IPS DF 6.9 (cell line): ENCODE measurements around the gene BCLAF1.

Source experiments
- DNase-seq: peaks from one replicate; pipeline ENCODE4 v3.0.0-alpha.2; 2013; ENCODE audit warnings: low read depth, low spot score
- H3K27ac ChIP-seq: one replicate; pipeline ENCODE4 v1.5.1; 2013; ENCODE audit warnings: low read length, control low read depth
- H3K27me3 ChIP-seq: 2 replicates; pipeline ENCODE4 v1.6.1; 2013; ENCODE audit warnings: mild to moderate bottlenecking, low read length; ENCODE audit not compliant: control insufficient read depth, insufficient read depth
- H3K36me3 ChIP-seq: 2 replicates; pipeline ENCODE4 v1.6.1; 2013; ENCODE audit warnings: low read length; ENCODE audit not compliant: control insufficient read depth, insufficient read depth
- H3K4me1 ChIP-seq: 2 replicates; pipeline ENCODE4 v1.6.1; 2013; ENCODE audit warnings: low read length; ENCODE audit not compliant: control insufficient read depth, insufficient read depth
- H3K4me3 ChIP-seq: 2 replicates; pipeline ENCODE4 v1.5.1; 2013; ENCODE audit warnings: mild to moderate bottlenecking, low read length
- H3K9me3 ChIP-seq: 2 replicates; pipeline ENCODE4 v1.6.1; 2013; ENCODE audit warnings: low read length, inconsistent platforms; ENCODE audit not compliant: control insufficient read depth, insufficient read depth
- WGBS: extraction: QIAGEN DNeasy Blood & Tissue Kit; methylation state at CpG from one replicate; pipeline ENCODE4 v1.1.7; 2013; ENCODE audit warnings: mixed read lengths, missing lambda C conversion rate; ENCODE audit not compliant: insufficient read length, insufficient coverage; 5-methylcytosine and 5-hydroxymethylcytosine counted together

Gene BCLAF1

DNA sequence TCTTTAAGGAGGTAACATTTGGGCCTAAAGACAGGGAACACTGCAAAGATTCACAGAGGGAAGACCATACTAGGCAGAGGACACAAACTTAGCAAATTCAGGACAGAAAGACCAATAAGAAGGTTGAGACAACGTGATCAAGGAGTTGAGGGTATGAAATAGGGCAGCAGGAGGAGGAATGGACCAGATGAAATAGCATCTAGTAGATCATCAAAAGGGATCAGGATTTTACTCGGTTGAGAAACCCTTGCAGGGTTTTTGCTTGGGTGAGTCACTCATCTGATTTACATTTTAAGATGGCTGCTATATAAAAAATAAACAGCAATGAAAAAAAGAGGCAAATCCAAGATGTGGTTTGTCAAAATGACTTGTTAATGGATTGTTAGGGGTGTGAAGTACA, 4.7 kb downstream of the BCLAF1 start:
- H3K4me1 ChIP-seq: peaks cover 1% of the 10 kb centered on the region; the same call in 1 of the 2 replicates
- H3K36me3 ChIP-seq: 0 out of 2 replicates have a peak, but pooled peaks cover 1% of the 10 kb centered on the region
- H3K4me3 ChIP-seq: no peak overlapping the region
- DNase-seq: no peak
- no peak overlapping the region for H3K27ac ChIP-seq
- H3K9me3 ChIP-seq: no peaks in the 10 kb centered on the region
- no peaks in the 10 kb centered on the region for H3K27me3 ChIP-seq
- WGBS: no CpG with 5 or more reads among the region's 2 CpGs

DNA sequence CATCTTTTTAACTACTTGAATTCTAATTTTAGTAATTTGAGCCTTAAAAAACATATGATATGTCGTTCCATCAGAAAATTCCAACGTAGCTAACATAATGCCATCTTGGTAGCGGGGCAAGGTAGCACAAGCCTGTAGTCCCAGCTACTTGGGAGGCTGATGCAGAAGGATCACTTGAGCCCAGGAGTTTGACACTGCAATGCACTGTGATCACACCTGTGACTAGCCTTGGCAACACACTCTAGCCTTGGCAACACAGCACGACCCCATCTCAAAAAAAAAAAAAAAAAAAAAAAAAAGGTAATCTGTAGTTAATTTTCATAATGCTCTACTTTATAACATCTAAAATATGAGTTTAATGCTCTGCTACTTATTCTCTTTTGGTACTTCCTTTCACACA, 6.7 kb downstream of the BCLAF1 start:
- DNase-seq: no peak
- no CpG with 5 or more reads among the region's 4 CpGs for WGBS
- no peak overlapping the region for H3K4me3 ChIP-seq
- peaks cover 1% of the 10 kb centered on the region; the same call in 1 of the 2 replicates for H3K4me1 ChIP-seq
- H3K27ac ChIP-seq: no peak overlapping the region
- no peaks in the 10 kb centered on the region for H3K9me3 ChIP-seq
- H3K36me3 ChIP-seq: 0 out of 2 replicates have a peak, but pooled peaks cover 2% of the 10 kb centered on the region
- no peaks in the 10 kb centered on the region for H3K27me3 ChIP-seq

DNA sequence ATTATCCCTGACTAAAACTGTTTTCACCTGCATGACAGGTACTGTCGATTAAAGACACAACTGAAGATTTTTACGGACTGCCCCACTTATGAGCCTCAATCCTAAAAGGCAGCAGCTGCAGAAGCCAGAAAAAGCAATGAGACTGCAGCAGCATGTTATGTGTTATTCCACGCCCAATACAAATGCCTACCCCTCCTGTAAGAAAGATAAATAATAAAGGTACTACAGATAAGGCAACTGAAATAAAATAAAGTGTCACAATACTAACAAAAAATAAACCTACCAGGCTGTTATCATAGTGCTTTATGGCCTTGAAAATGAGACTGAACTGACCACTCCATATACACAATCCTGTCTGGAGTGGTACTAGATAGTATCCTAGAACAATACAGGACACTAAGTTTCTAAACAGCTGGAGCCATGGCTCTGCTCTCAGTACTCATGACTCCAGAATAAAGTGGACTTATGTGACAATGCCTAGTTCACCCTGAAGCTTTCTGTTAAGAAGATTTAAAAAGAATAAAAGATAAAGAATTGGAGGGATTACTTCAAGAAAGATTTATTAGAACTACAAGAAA, 9.5 kb downstream of the BCLAF1 start:
- no peak overlapping the region for H3K4me3 ChIP-seq
- peaks cover 1% of the 10 kb centered on the region; the same call in 1 of the 2 replicates for H3K4me1 ChIP-seq
- H3K27me3 ChIP-seq: no peaks in the 10 kb centered on the region
- no peak for DNase-seq
- H3K36me3 ChIP-seq: 0 out of 2 replicates have a peak, but pooled peaks cover 2% of the 10 kb centered on the region
- no peaks in the 10 kb centered on the region for H3K9me3 ChIP-seq
- H3K27ac ChIP-seq: no peak overlapping the region
- no CpG with 5 or more reads among the region's 3 CpGs for WGBS

DNA sequence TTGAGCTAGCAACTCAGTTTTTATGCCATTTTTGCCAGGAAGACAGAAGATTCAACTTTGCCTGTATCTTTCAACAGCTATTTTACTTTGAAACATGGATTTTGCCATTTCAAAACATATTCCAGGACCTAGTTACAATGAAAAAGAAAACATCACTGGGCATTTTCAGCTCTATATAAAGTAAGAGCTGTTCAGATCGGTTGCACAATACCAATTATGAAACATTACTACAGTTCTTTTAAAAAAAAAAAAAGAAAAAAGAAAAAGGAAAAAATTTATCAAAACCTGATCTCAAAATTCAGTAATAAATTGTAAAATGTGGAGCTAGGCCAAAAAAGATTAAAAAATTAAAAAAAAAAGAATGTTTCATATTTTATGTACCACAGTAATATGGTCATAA, 15.6 kb downstream of the BCLAF1 start:
- Histone ChIP-seq H3K4me3 (no peak overlapping the region), H3K4me1 (no peaks in the 10 kb centered on the region), H3K9me3 (no peaks in the 10 kb centered on the region), H3K36me3 (peaks cover 11% of the 10 kb centered on the region; the same call in 1 of the 2 replicates), H3K27me3 (no peaks in the 10 kb centered on the region), H3K27ac (no peak overlapping the region)
- no CpG with 5 or more reads among the region's 1 CpG for WGBS
- DNase-seq: no peak

DNA sequence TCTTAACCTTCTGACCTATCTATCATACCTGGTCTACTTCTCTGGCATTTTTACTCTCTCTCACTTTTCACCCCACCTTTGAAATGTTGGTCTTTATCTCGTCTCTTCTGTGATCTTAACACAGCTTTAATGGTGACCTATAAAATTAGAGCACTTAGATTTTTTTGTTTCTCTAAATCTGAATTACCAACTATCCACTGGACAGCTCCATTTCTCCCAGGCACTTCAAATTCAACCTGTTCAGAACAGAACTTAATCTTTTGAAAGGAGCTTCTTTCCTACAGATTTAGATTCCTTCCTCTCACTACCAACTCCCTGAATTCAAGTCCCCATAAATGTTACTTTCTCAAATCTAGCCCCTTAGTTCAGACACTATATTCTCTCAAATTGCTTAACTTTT, 24.5 kb downstream of the BCLAF1 start:
- no CpG with 5 or more reads among the region's 1 CpG for WGBS
- Histone ChIP-seq H3K36me3 (peaks cover 5% of the 10 kb centered on the region; the same call in 1 of the 2 replicates), H3K27me3 (no peaks in the 10 kb centered on the region), H3K4me3 (no peak overlapping the region), H3K4me1 (no peaks in the 10 kb centered on the region), H3K9me3 (no peaks in the 10 kb centered on the region), H3K27ac (no peak overlapping the region)
- no peak for DNase-seq

DNA sequence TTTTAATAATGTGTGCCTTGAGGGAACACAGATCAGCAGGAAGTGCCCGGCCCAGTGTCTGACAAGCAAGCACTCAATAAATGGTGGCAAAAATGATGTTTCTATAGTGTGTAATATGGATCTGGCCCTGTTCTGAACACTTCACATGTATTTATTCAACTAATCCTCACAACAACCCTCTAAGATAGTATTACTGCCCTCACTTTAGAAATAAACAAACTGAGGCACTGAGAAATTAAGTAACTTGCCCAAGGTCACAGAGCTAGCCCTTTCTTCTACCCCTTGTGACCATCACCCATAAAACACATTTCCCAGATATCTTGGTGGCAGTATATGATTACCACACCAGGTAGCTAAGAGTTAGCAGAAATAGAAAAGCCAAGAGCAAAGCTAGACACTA, 26.7 kb downstream of the BCLAF1 start:
- no peaks in the 10 kb centered on the region for H3K4me1 ChIP-seq
- H3K4me3 ChIP-seq: no peak overlapping the region
- no CpG with 5 or more reads among the region's 1 CpG for WGBS
- no peak for DNase-seq
- H3K9me3 ChIP-seq: no peaks in the 10 kb centered on the region
- H3K36me3 ChIP-seq: peaks cover 2% of the 10 kb centered on the region; the same call in 1 of the 2 replicates
- no peak overlapping the region for H3K27ac ChIP-seq
- H3K27me3 ChIP-seq: no peaks in the 10 kb centered on the region

DNA sequence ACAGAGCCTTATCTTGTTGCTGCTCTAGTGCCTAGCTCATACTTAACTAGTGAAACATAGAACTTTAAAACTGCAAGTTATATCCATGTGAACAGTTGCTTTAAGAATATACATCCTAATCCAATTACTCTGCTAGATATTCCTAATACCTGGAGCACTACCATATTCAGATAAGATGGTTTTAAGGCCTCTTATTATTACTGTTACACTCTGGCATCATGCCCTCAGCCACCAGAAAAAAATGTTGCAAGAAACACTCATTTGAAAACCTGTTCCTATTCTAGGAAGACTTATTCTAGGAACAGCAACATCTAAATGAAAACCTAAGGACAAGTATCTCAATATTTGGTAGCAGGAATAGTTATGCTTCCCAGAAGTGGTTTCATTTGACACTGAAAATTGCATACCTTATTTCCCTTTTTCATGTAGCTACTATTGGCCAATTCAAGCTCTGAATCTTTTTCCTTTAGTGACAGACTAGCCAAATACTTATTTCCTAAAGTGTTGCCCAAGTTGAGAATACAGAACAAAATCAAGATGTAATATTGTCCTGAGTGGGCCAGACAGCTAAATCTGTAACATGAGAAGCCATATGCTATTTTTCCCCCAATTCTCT, 34.7 kb downstream of the BCLAF1 start:
- no peak for DNase-seq
- no peak overlapping the region for H3K4me3 ChIP-seq
- H3K27ac ChIP-seq: no peak overlapping the region
- no peaks in the 10 kb centered on the region for H3K27me3 ChIP-seq
- H3K4me1 ChIP-seq: no peaks in the 10 kb centered on the region
- H3K9me3 ChIP-seq: no peaks in the 10 kb centered on the region
- H3K36me3 ChIP-seq: no peaks in the 10 kb centered on the region; the same call in 1 of the 2 replicates

DNA sequence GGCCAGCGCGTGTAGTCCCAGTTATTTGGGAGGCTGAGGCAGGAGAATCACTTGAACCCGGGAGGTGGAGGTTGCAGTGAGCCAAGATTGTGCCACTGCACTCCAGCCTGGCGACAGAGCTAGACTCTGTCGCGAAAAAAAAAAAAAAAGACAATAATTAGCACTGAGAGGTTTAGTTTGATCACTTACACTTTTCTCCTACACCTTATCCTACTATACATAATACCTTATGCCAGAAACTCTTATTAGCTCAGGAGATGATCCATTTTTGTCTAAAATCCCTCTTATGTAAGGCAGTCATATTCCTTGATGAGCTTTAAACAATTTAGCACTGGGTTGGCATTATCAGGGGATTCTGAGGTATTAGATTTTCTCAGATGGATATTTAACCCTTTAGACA, 35.9 kb downstream of the BCLAF1 start:
- Histone ChIP-seq H3K9me3 (no peaks in the 10 kb centered on the region), H3K4me3 (no peak overlapping the region), H3K4me1 (no peaks in the 10 kb centered on the region), H3K27me3 (no peaks in the 10 kb centered on the region), H3K27ac (no peak overlapping the region), H3K36me3 (no peaks in the 10 kb centered on the region; the same call in 1 of the 2 replicates)
- DNase-seq: no peak
- WGBS: no CpG with 5 or more reads among the region's 6 CpGs

DNA sequence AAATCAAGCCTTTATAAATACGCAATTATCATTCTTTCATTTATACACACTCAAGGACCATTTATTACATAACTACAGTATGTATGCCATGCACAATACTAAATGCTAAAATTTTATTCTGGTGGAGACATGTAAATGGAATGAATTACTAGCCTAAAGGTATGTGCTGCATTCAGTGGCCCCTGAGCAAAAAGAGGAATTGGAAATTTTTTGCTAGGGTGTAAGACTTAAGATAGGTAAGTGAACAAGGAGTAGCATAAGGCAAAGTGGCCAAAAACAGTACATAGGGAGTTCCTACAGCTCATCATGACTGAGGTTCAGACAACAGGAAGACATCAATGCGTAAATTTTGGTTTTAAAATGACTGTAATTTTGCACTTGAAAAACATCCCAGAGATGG, 37.2 kb downstream of the BCLAF1 start:
- DNase-seq: no peak
- H3K27ac ChIP-seq: no peak overlapping the region
- H3K4me3 ChIP-seq: no peak overlapping the region
- H3K36me3 ChIP-seq: no peaks in the 10 kb centered on the region
- H3K4me1 ChIP-seq: no peaks in the 10 kb centered on the region
- H3K9me3 ChIP-seq: no peaks in the 10 kb centered on the region
- no peaks in the 10 kb centered on the region for H3K27me3 ChIP-seq
- 100% methylated on average over 1 of the region's 2 CpGs for WGBS

DNA sequence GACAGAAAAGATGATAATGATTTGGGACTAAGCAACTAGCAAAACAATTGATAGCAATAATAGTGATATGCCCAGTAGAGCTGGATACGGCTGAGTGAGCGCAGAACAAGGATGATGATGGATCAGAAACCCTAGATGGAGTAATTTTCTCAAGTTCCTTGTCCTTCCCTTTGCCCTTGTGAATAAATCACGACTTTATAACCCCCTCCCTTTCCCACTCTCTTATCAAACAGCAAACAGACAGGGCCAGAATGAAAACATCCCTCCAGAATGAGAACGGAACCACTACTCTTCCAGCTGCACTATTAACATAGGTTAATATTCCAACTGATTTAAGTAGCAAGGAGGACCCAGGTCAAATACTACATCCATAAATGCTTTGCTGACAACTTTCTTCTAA, 38.3 kb downstream of the BCLAF1 start:
- no peak for DNase-seq
- Histone ChIP-seq H3K4me3 (no peak overlapping the region), H3K27me3 (no peaks in the 10 kb centered on the region), H3K36me3 (no peaks in the 10 kb centered on the region), H3K9me3 (no peaks in the 10 kb centered on the region), H3K27ac (no peak overlapping the region), H3K4me1 (no peaks in the 10 kb centered on the region)
- no CpG with 5 or more reads among the region's 4 CpGs for WGBS

DNA sequence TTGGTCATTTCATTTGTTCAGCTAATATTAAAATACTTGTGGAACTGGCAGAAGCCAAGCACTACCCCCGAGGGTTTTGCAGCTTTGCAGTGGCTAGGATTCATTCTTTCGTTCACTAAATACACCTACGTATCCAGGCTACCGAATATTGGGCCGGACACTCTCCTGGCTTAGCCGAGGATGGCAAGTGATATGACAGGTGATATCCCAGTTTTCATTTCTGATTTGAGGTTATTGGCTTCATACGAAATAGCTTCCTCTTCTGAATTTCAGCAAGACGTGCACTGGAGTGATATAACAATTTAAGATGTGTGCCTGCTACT, 39.0 kb downstream of the BCLAF1 start:
- no peak for DNase-seq
- Histone ChIP-seq H3K9me3 (no peaks in the 10 kb centered on the region), H3K27me3 (no peaks in the 10 kb centered on the region), H3K36me3 (no peaks in the 10 kb centered on the region), H3K27ac (no peak overlapping the region), H3K4me1 (no peaks in the 10 kb centered on the region), H3K4me3 (peak overlapping the region; percentile 78; the same call in 1 of the 2 replicates)
- WGBS: no CpG with 5 or more reads among the region's 8 CpGs
